OCI-LY1 (cell line): ENCODE measurements around the gene NCBP1.

Experiments used
- EZH2 ChIP-seq: fragments of 200-600 bp; sonication (generic), shearing (Covaris generic); IDR thresholded peaks from 2 replicates; pipeline ENCODE4 v1.8.0; 2017; ENCODE audit warnings: borderline replicate concordance, mixed run types, mild to moderate bottlenecking, antibody characterized with exemption, low read length, moderate library complexity, mixed read lengths
- TF ChIP-seq, protein P1 (sequence below): fragments of 200-600 bp; sonication (generic), shearing (Covaris generic); IDR thresholded peaks from 2 replicates; pipeline ENCODE4 v1.5.1; 2017; ENCODE audit warnings: mild to moderate bottlenecking, antibody characterized with exemption, low read length, moderate library complexity, mixed read lengths

DNA sequence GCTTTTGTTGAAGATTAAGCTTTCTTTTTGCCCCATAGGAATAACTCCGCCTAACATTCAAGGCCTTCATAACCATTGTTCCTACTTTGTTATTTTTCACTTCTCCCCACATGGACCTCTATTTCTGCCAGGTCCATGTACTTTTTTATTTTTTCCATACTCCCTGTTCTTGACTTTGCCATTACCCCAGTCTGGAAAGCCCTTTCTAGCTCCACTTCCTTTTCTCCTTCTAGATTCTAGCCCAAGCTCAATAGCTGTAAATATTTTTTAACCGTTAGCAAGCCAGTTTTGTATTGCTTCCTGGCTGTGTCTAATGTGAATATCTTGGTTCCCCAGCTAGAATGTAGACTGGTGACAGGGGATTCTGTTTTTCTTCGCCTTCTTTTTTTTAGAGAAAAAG lies 26.1 kb downstream of the NCBP1 start:
- TF ChIP-seq, protein P1, sequence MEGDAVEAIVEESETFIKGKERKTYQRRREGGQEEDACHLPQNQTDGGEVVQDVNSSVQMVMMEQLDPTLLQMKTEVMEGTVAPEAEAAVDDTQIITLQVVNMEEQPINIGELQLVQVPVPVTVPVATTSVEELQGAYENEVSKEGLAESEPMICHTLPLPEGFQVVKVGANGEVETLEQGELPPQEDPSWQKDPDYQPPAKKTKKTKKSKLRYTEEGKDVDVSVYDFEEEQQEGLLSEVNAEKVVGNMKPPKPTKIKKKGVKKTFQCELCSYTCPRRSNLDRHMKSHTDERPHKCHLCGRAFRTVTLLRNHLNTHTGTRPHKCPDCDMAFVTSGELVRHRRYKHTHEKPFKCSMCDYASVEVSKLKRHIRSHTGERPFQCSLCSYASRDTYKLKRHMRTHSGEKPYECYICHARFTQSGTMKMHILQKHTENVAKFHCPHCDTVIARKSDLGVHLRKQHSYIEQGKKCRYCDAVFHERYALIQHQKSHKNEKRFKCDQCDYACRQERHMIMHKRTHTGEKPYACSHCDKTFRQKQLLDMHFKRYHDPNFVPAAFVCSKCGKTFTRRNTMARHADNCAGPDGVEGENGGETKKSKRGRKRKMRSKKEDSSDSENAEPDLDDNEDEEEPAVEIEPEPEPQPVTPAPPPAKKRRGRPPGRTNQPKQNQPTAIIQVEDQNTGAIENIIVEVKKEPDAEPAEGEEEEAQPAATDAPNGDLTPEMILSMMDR = no peak
- no peak for TF ChIP-seq EZH2
